Progenitor cell of endocrine pancreas (in vitro differentiated cells): Measurements from ENCODE around the gene SLC16A13. TPM values are rescaled to one million over a fixed set of nuclear protein-coding genes. Genes with fewer than 3 reads are reported as not detected.

Source experiments
- DNase-seq: peaks from one replicate; pipeline ENCODE4 v3.0.0; 2021; ENCODE audit warnings: low spot score; ENCODE audit not compliant: unreplicated experiment
- H3K27ac Mint-ChIP-seq: 2 replicates; pipeline ENCODE4 v1.8.0; 2021; ENCODE audit warnings: mild to moderate bottlenecking, moderate library complexity, mixed read lengths
- H3K27me3 Mint-ChIP-seq: 2 replicates; pipeline ENCODE4 v1.8.0; 2021; ENCODE audit warnings: mixed read lengths
- H3K36me3 Mint-ChIP-seq: 2 replicates; pipeline ENCODE4 v1.8.0; 2022; ENCODE audit warnings: mixed read lengths; ENCODE audit not compliant: insufficient read depth
- H3K4me1 Mint-ChIP-seq: 2 replicates; pipeline ENCODE4 v1.8.0; 2021; ENCODE audit warnings: low read depth, mixed read lengths
- H3K4me3 Mint-ChIP-seq: 2 replicates; pipeline ENCODE4 v1.8.0; 2021; ENCODE audit warnings: low read depth, mild to moderate bottlenecking, moderate library complexity, mixed read lengths
- H3K9me3 Mint-ChIP-seq: 2 replicates; pipeline ENCODE4 v1.8.0; 2021; ENCODE audit warnings: low read depth, mixed read lengths
- total RNA-seq: library from RNA; stranded (reverse); gene quantifications from 2 replicates; pipeline ENCODE4 v1.2.1, GENCODE V29; 2021
- TF ChIP-seq, protein P1 (sequence below): fragments of 200-600 bp; sonication (generic); IDR thresholded peaks from one replicate; pipeline ENCODE4 v1.5.0; 2021; ENCODE audit warnings: antibody characterized with exemption, mild to moderate bottlenecking; ENCODE audit not compliant: unreplicated experiment

The SLC16A13 gene
- total RNA-seq, 1 donor from 2014 or later, result 20.3 TPM

DNA sequence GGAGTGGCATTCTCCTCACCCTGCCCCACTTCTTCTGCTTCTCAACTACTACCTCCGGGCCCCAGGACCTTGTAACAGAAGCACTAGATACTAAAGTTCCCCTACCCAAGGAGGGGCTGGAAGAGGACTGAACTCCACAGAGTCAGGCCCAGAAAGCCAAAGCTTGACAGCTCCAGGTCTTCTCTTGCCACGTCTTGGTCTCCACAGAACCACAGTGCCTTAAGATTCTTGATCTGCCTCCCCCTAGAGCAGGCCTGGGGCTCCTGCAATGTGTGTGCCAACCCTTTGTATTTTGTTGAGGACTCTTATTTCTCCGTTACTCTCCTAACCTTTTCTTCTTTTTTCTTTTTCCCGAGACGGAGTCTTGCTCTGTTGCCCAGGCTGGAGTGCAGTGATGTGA is 4.0 kb downstream of the SLC16A13 start:
- peak overlapping the region; percentile 77 for H3K27ac Mint-ChIP-seq
- TF ChIP-seq, protein P1, sequence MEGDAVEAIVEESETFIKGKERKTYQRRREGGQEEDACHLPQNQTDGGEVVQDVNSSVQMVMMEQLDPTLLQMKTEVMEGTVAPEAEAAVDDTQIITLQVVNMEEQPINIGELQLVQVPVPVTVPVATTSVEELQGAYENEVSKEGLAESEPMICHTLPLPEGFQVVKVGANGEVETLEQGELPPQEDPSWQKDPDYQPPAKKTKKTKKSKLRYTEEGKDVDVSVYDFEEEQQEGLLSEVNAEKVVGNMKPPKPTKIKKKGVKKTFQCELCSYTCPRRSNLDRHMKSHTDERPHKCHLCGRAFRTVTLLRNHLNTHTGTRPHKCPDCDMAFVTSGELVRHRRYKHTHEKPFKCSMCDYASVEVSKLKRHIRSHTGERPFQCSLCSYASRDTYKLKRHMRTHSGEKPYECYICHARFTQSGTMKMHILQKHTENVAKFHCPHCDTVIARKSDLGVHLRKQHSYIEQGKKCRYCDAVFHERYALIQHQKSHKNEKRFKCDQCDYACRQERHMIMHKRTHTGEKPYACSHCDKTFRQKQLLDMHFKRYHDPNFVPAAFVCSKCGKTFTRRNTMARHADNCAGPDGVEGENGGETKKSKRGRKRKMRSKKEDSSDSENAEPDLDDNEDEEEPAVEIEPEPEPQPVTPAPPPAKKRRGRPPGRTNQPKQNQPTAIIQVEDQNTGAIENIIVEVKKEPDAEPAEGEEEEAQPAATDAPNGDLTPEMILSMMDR, result no peak
- no peak overlapping the region for H3K4me3 Mint-ChIP-seq
- H3K4me1 Mint-ChIP-seq, result peaks cover 20% of the 10 kb centered on the region
- no peaks in the 10 kb centered on the region for H3K9me3 Mint-ChIP-seq
- H3K36me3 Mint-ChIP-seq, result no peaks in the 10 kb centered on the region
- H3K27me3 Mint-ChIP-seq, result peaks cover 28% of the 10 kb centered on the region
- no peak for DNase-seq

DNA sequence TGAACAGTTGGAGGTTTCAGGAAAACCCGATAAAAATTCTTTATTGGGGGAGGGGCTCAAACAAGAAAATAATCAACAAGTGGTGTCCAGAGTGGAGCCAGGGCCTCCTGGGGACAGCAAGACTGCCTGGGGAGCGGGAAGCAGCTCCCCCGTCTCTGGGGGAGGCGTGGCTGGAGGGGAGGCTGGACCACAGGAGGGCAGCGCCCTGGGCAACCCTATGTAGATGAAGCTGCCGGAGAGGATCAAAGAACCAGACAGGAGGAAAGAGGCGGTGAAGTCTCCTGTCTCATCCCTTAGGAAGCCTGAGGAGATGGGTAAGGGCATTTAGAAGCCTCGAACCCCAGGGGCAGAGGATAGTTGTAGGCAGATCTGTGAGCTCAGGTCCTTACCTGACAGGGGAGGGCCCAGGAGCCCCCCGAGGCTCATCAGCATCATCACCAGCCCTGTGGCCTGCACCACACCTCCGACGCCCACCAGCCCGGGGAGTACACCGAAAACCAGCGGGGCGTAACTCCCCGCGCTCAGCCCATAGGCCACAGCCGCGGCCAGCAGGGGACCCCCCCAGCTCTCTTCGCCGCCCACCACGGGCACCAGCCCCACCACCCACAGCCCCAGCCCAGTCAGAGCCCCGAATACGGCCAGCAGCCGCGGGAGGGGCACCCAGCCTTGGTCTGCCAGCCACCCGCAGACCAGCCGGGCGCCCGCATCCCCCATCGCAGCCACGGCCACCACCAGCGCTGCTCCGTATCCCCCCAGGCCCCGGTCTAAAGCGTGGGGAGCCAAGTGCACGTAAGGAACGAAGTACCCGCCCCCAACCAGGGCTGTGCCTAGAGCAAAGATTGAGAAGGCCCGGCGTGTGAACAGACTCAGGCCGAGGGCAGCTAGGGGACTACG is 6.0 kb downstream of the SLC16A13 start:
- TF ChIP-seq, protein P1, result no peak
- Mint-ChIP-seq H3K36me3 (no peaks in the 10 kb centered on the region), H3K27me3 (peaks cover 36% of the 10 kb centered on the region), H3K27ac (no peak overlapping the region), H3K4me3 (peak overlapping the region; percentile 38), H3K4me1 (peaks cover 26% of the 10 kb centered on the region), H3K9me3 (no peaks in the 10 kb centered on the region)
- DNase-seq, result no peak

DNA sequence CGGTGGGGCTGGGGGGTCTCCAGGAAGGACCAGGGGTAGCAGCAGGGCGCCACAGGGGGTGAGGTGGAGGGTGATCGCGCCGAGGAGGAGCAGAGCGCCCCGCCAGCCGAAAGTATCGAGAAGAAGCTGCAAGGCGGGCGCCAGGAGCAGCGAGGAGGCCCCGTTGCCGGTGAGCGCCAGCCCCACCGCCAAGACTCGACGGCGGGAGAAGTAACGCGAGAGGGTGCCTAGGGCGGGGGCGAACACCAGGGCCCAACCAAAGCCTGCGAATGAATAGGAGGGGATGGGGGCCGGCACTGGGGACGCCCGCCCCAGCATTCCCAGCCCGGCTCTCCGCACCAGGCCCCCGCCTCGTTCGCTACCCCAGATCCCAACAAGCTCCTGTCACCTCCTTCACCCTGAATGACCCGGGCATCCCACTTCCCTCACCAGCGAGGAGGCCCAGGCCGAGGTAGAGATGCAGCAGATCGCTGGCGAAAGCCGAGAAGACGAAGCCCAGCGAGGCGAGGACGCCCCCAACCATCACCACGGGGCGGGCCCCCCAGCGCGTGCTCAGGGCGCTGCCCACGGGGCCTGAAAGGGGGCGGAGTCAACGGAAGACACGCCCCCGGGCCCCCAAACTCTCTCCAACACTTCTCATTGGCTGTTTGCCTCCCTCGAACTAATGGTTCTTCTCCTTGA is 6.8 kb downstream of the SLC16A13 start:
- no peak overlapping the region for H3K4me3 Mint-ChIP-seq
- TF ChIP-seq, protein P1, result no peak
- peaks cover 28% of the 10 kb centered on the region for H3K4me1 Mint-ChIP-seq
- no peaks in the 10 kb centered on the region for H3K9me3 Mint-ChIP-seq
- H3K27me3 Mint-ChIP-seq, result peaks cover 38% of the 10 kb centered on the region
- DNase-seq, result no peak
- H3K27ac Mint-ChIP-seq, result no peak overlapping the region
- no peaks in the 10 kb centered on the region for H3K36me3 Mint-ChIP-seq

DNA sequence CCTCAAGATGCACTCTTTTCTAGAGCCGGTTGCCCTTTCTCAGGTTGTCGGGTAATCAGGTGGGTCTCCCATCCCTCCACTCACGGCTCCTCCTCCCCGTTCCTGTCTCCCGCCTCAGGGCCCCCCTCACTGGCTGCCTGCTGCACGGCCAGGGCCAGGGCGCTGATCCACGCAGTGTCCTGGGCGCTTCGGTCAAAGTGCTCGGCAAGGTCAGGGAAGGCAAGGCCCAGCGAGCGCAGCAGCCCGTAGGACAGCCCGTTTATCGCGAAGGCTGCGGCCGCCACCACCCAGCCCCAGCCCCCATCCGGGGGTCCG is 7.3 kb downstream of the SLC16A13 start:
- Mint-ChIP-seq H3K9me3 (no peaks in the 10 kb centered on the region), H3K4me3 (no peak overlapping the region), H3K36me3 (no peaks in the 10 kb centered on the region), H3K4me1 (peaks cover 27% of the 10 kb centered on the region), H3K27me3 (peaks cover 38% of the 10 kb centered on the region), H3K27ac (no peak overlapping the region)
- TF ChIP-seq, protein P1, result no peak
- no peak for DNase-seq

DNA sequence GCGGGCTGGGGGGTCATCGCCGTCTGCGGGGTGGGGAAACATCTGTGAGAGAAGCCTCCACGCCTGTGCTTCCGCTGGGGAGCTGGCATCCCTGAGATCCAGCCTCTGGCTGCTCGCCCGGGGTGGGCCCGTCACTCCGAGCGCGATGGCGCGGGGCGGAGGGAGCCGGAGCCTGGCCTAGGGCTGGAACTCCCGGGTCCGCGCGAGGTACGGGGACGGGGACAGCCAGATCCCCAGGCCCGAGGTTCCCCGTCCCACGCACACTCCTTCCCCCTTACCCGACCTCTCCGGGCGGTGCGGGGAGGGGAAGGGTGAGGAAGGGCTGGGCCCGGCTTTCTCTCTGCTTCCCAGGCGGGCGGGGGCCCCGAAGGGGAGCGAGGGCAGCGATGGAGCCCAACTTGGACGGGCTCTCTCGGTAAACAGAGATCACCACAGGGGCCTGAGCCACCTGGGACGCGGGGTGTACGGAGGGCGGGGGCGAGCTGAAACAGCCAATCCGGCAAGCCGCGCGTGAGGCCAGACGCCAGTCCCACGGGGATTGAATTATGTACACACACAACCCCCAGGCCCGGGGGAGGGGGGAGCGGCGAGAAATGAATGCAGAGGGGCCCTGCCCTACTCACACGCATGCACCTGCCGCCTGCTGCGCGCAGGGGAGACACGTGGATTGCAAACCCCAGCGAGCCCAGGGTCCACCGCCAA is 7.8 kb downstream of the SLC16A13 start, which contains the start of gene SLC16A11:
SLC16A11 (minus strand) TSS at position 596 of the 702 bp plus-strand sequence; CDS start at position 17, 579 bp downstream.
- DNase-seq, result peak; percentile 33
- H3K27ac Mint-ChIP-seq, result no peak within 1 kb of the TSS
- peaks cover 38% of the 10 kb centered on the region for H3K27me3 Mint-ChIP-seq
- peak within 1 kb of the TSS; percentile 41 for H3K4me3 Mint-ChIP-seq
- TF ChIP-seq, protein P1, result no peak
- no peaks in the 10 kb centered on the region for H3K36me3 Mint-ChIP-seq
- H3K9me3 Mint-ChIP-seq, result no peaks in the 10 kb centered on the region
- peaks cover 25% of the 10 kb centered on the region for H3K4me1 Mint-ChIP-seq
